Liver (tissue), 2 donors: Measurements from ENCODE around the gene SH3RF3.

ENCODE experiments used
- FOXA1 ChIP-seq: IDR thresholded peaks from 2 replicates; pipeline ENCODE4 v1.6.1; 2016; ENCODE audit warnings: antibody characterized with exemption
- TF ChIP-seq, protein P1 (sequence below): fragments of 150-350 bp; IDR thresholded peaks from 2 replicates; pipeline ENCODE4 v1.5.1; 2017; ENCODE audit warnings: improper control_type of control experiment, low read depth, low read length; ENCODE audit not compliant: missing input control
- TF ChIP-seq, protein P2 (sequence below): IDR thresholded peaks from 2 replicates; pipeline ENCODE4 v1.6.1; 2016; ENCODE audit warnings: antibody characterized with exemption
- TF ChIP-seq, protein P3 (sequence below): IDR thresholded peaks from 2 replicates; pipeline ENCODE4 v1.6.1; 2016; ENCODE audit warnings: antibody characterized with exemption
- donor health status: healthy.

DNA sequence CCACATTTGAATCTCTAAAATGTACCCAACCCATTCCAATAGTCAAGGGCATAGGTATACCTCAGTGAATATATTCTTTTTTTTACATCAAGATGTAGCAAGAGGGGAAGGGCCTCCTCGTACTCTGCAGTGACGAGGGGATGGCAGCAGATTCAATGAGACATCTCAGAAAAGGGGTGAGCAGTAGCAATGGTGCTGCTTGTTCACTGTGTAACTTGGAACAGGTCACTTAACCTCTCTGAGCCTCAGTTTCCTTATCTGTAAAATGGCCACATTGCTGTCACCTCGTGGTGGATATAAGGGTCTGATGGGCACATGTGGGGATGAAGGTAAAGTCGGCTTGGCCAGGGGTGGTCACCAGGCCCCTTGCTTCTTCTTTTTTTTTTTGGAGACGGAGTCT is 263.1 kb downstream of the SH3RF3 start:
- TF ChIP-seq, protein P1, sequence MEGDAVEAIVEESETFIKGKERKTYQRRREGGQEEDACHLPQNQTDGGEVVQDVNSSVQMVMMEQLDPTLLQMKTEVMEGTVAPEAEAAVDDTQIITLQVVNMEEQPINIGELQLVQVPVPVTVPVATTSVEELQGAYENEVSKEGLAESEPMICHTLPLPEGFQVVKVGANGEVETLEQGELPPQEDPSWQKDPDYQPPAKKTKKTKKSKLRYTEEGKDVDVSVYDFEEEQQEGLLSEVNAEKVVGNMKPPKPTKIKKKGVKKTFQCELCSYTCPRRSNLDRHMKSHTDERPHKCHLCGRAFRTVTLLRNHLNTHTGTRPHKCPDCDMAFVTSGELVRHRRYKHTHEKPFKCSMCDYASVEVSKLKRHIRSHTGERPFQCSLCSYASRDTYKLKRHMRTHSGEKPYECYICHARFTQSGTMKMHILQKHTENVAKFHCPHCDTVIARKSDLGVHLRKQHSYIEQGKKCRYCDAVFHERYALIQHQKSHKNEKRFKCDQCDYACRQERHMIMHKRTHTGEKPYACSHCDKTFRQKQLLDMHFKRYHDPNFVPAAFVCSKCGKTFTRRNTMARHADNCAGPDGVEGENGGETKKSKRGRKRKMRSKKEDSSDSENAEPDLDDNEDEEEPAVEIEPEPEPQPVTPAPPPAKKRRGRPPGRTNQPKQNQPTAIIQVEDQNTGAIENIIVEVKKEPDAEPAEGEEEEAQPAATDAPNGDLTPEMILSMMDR, result no peak
- TF ChIP-seq, protein P2, sequence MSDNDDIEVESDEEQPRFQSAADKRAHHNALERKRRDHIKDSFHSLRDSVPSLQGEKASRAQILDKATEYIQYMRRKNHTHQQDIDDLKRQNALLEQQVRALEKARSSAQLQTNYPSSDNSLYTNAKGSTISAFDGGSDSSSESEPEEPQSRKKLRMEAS, result no peak
- no peak for TF ChIP-seq FOXA1
- TF ChIP-seq, protein P3, sequence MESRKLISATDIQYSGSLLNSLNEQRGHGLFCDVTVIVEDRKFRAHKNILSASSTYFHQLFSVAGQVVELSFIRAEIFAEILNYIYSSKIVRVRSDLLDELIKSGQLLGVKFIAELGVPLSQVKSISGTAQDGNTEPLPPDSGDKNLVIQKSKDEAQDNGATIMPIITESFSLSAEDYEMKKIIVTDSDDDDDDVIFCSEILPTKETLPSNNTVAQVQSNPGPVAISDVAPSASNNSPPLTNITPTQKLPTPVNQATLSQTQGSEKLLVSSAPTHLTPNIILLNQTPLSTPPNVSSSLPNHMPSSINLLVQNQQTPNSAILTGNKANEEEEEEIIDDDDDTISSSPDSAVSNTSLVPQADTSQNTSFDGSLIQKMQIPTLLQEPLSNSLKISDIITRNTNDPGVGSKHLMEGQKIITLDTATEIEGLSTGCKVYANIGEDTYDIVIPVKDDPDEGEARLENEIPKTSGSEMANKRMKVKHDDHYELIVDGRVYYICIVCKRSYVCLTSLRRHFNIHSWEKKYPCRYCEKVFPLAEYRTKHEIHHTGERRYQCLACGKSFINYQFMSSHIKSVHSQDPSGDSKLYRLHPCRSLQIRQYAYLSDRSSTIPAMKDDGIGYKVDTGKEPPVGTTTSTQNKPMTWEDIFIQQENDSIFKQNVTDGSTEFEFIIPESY, result no peak
